HG03558 (cell line): ENCODE data around the gene SPTBN4.
"Not testable (repeated sequence)": the region's sequence is repeated elsewhere in the genome, so short reads cannot be mapped to it uniquely, and the experiment has no call there.

Experiments used
- ATAC-seq: cut with Tn5 transposase; IDR thresholded peaks from one replicate; pipeline ENCODE4 v1.9.1; 2021; ENCODE audit warnings: moderate number of reproducible peaks; ENCODE audit not compliant: unreplicated experiment; ENCODE audit errors: extremely low read depth

Gene SPTBN4

GRCh38 chr19:40463587-40464037 is 3.2 kb upstream of the SPTBN4 start:
- not testable (repeated sequence) for ATAC-seq

DNA sequence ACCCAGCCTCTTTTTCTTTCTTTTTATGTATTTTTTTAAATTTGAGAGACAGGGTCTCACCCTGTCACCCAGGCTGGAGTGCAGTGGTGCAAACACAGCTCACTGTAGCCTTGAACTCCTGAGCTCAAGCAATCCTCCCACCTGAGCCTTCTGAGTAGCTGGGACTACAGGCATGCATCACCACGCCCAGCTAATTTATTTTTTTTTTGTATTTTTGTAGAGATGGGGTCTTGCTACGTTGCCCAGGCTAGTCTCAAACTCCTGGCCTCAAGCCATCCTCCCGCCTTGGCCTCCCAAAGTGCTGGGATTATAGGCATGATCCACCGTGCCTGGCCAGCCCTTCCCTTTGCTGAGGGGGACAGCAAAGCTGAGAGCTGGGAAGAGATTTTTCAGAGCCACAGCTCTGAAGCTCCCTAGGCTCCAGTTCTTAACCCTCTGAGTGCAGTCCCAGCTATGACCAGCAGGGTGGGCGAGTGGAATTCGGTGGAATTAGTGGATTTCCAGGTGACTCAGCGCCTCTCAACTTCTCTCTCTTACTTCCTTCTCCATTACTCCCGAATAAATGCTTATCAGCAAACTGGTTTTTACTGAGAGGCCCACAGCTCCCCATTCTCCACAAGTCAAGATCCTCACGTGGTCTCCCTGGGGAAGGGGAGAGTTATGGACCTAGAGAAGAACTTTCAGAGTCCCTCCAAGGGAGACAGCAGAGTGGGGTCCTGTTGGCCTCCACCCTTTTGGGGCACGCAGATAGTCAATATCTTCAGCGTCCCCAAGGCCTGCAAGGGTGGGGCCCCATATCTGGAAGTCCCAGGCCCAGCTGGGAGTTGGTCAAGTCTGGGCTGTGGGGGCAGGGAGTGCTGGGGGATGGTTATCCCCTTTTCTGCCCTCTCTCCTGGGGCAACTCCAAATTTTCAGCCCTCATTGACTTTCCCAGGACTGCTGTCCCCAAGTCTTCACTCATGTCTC is 2.5 kb upstream of the SPTBN4 start:
- ATAC-seq = no peak

DNA sequence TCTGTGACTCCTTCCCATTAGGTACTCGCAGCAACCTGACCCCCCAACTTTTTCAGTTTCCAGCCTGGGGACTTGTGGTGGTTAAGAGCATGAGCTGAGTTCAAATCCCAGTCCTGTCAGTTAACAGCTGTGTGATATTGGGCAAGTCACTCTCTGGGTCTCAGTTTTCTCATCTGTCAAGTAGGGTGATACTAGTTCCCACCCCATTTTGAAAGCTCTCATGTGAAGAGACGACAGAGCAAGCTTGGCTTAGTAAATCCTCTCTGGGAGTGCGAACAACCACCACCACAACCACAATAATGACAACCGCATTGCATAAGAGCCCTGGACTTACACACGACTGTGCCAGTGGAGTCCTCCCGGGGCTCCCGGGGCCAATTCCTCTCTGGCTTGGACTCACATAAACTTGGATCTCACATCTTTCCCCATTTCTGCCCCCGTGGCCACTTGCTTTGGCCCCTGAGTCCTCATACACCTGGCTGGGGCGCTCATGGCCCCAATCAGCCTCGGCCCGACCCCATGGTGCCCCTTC is 1.7 kb upstream of the SPTBN4 start:
- ATAC-seq = no peak

GRCh38 chr19:40465557-40466218 is 1.1 kb upstream of the SPTBN4 start, which contains the start of gene BLVRB:
Gene BLVRB, minus strand, starts transcription at chr19:40465745. Its CDS starts 57 bp downstream, at chr19:40465688.
- peak; percentile 56 for ATAC-seq

DNA sequence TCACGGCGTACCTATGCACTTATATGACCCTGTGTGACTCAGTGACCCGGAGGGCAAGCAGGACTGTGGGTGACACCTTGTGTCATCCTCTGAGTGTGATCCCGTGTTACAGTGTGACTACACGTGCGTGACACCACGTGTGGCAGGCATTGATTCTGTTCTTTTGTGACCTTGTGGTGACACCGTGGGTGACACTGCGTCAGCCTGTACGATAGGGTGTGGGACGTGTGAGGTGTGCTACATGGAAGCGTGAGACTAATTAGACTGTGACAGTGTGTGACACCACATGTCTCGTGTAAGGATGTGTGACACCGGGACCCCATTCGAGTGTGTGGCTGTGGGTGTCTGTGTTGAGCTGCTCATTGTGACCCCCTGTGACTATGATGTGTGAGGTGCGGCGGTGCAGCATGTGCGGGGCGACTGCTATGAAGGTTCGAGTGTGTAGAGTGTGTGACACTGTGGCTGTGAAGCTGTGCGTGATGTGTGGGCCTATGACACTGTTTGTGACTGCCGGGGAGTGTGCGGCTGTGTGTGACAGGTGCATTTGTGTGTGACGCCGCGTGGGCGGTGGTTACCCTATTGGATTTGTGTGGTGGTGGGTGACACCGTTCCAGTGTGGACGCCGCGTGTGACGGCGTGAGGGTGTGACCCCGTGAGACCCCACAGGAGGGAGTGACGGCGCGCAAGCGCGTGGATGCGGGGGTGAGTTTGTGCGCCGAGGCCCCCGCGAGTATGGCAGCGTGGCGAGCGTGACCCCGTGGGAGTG is 399 bp upstream of the SPTBN4 start:
- ATAC-seq = peak; percentile 19

DNA sequence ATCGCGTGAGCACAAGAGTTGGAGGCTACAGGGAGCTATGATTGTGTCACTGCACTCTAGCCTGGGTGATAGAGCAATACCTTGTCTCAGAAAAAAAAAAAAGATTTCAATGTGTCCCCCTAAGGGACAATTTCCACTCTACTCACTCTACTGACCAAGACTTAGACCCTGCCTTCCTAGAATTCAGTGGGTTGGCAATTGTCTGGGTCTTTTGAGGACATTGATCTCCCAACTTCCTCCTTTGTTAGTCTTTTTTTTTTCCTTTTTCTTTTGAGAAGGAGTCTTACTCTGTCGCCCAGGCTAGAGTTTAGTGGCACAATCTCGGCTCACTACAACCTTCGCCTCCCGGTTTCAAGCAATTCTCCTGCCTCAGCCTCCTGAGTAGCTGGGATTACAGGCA is 2.2 kb downstream of the SPTBN4 start:
- ATAC-seq = no peak

GRCh38 chr19:40471111-40471510 is 4.3 kb downstream of the SPTBN4 start:
- ATAC-seq = no peak

- no peak for ATAC-seq
Measured at GRCh38 chr19:40472516-40472915, 5.7 kb downstream of the SPTBN4 start.

DNA sequence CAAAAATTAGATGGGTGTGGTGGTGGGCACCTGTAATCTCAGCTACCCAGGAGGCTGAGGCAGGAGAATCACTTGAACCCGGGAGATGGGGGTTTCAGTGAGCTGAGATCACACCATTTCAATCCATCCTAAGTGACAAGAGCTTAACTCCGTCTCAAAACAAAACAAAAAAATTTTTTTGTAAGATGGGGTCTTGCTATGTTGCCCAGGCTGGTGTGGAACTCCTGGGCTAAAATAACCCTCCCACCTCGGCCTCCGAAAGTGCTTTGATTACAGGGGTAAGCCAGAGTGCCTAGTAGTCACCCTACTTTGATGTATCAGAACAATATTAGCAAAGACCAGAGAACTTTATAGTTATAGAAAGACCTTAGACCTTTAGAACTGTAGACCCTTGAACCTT is 7.9 kb downstream of the SPTBN4 start:
- ATAC-seq = no peak

GRCh38 chr19:40475878-40476644 is 9.3 kb downstream of the SPTBN4 start:
- ATAC-seq = not testable (repeated sequence)

GRCh38 chr19:40486017-40486416 is 19.2 kb downstream of the SPTBN4 start:
- ATAC-seq = no peak

DNA sequence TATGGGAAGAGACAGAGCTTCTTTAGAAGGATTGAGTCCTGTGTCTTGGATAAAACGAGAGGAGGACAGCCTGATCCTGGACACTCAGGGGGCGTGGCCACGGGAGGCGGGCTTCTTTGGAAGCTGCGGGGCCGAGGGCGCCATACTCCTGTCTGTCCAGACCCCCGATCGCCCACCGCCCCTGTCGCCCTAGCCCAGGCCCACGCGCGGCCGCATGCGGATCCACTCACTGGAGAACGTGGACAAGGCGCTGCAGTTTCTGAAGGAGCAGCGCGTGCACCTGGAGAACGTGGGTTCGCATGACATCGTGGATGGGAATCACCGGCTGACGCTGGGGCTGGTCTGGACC is 23.1 kb downstream of the SPTBN4 start:
- no peak for ATAC-seq

DNA sequence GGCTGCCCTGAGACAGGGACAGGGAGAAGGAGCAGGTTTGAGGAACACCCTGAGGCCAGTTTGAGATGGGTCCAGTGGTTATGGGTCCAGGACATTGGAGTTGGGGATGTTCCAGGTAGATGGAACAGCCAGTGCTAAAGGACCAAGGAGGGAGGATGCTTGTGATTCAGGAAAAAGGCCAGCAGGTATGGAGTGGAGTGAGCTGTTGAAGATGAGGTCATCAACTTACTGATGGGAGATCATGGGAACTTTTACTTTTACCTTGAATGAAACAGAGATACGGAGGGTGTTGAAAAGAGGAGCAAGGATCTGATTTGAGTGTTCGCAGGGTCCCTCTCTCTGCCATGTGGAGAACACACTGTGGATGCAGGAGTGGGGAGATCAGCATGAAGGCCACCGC is 25.5 kb downstream of the SPTBN4 start:
- ATAC-seq = no peak

DNA sequence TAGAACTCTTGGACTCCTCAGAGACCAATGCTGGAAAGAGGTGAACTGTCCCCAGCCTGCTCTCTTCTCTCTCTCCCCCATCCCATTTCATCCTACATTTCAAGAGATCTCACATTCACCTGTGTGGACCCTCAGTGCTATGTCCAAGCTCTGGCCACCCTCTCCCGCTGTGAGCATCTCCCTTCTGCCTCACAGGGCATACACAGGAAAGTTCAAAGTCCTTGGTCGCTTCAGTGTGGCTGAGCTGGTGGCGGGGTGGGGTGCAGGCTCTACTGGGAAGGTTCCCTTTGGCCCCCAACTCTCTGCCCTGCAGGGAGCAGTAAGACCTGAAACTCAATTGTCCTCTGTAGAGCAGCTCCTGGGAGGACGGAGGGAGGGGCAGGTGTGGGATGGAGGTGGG is 27.0 kb downstream of the SPTBN4 start:
- no peak for ATAC-seq

DNA sequence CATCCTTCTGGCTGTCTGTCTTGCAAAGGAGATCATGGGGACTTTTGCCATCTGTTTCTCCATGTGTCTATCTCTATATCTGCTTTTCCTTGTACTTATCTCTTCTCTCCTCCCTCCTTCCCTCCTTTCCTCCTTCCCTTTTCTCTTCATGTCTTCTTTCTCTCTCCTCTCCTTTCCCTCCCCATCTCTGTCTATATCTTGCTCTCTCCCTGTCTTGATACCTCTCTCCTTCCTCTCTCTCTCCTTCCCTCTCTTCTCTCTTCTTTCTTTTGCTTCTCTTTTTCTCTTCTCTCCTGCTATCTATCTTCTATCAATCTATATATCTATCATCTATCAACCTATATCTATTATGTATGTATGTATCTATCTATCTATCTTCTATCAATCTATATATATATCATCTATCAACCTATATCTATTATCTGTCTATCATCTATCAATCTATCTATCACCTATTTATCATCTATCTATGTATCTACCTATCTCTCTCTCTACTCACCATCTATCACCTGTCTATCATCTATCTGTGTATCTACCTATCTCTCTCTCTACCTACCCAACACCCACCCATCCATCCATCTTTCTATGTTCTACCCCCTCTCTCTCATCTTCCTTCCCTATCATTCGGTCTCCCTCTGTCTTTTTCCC is 27.5 kb downstream of the SPTBN4 start:
- no peak for ATAC-seq

DNA sequence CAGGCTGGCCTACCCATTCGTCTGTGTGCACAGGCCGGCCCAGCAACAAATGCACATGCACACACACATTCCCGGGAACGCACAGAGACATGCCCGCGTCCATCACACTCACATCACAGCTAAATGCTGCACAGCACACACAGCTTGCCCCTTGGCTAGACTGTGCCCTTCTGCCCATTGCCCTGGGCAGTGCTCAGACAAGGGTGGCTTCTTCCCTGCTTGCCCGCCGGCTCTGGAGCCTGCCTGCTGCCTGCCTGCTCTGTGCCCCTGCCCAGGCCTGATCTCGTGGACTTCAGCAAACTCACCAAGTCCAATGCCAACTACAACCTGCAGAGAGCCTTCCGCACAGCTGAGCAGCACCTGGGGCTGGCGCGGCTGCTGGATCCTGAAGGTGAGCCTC is 30.4 kb downstream of the SPTBN4 start:
- no peak for ATAC-seq

- ATAC-seq = no peak
Measured at GRCh38 chr19:40499320-40499719, 32.5 kb downstream of the SPTBN4 start.

DNA sequence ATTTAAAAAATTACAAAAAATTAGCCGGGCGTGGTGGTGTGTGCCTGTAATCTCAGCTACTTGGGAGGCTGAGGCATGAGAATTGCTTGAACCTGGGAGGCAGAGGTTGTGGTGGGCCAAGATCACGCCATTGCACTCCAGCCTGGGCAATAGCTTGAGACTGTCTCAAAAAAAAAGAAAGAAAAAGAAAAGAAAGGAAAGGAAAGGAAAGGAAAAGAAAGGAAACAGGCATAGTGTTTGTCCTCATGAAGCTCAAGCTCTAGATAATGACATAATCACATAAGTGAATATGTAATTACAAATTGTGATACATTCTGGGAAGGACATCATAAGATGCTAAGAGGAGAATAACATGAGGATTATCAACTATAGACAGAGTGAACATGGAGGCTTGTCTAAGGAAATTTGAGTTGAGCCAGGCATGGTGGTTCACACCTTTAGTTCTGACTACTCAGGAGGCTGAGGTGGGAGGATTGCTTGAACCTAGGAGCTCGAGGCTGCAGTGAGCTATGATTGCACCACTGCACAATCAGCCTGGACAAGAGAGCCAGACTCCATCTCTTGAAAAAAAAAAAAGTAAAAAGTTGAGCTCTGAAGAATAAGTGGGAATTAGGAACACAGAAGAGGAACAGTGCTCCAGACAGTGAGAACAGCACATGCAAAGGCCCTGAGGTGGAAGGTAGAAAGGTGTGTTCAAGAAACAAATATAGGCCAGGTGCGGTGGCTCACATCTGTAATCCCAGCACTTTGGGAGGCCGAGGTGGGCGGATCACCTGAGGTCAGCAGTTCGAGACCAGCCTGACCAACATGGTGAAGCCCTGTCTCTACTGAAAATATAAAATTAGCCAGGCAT is 34.1 kb downstream of the SPTBN4 start:
- ATAC-seq = not testable (repeated sequence)
